ENCODE results near the gene XKR3. TPM values are rescaled to one million over a fixed set of nuclear protein-coding genes. Genes with fewer than 3 reads are reported as not detected.

XKR3 gene
- total RNA-seq, 1 donor: not detected

GRCh38 chr22:16793831-16794230 lies 31.4 kb downstream of the XKR3 start:
- DNase-seq (ENCODE audit: low read depth): no peak
- no peak overlapping the region for H3K4me3 ChIP-seq (ENCODE audit: low read depth, low read length)
- no peak for TF ChIP-seq CTCF (IDR thresholded peaks at IDR 0.05; ENCODE audit: insufficient read depth, low read depth, low read length)

GRCh38 chr22:16789860-16790493 lies 35.2 kb downstream of the XKR3 start:
- H3K4me3 ChIP-seq (ENCODE audit: low read depth, low read length): no peak overlapping the region
- no peak for DNase-seq (ENCODE audit: low read depth)
- TF ChIP-seq CTCF (IDR thresholded peaks at IDR 0.05; ENCODE audit: insufficient read depth, low read depth, low read length): no peak

- H3K4me3 ChIP-seq (ENCODE audit: low read depth, low read length): no peak overlapping the region
- TF ChIP-seq CTCF (IDR thresholded peaks at IDR 0.05; ENCODE audit: insufficient read depth, low read depth, low read length): no peak
- DNase-seq (ENCODE audit: low read depth): no peak
These were observed 41.3 kb downstream of the XKR3 start for GRCh38 chr22:16783930-16784354.

- TF ChIP-seq CTCF (IDR thresholded peaks at IDR 0.05; ENCODE audit: insufficient read depth, low read depth, low read length): no peak
- no peak for DNase-seq (ENCODE audit: low read depth)
- H3K4me3 ChIP-seq (ENCODE audit: low read depth, low read length): no peak overlapping the region
These were observed 41.8 kb downstream of the XKR3 start for GRCh38 chr22:16783453-16783852.

- no peak for DNase-seq (ENCODE audit: low read depth)
- no peak overlapping the region for H3K4me3 ChIP-seq (ENCODE audit: low read depth, low read length)
- no peak for TF ChIP-seq CTCF (IDR thresholded peaks at IDR 0.05; ENCODE audit: insufficient read depth, low read depth, low read length)
These were observed 43.4 kb downstream of the XKR3 start for GRCh38 chr22:16781764-16782329.

- DNase-seq (ENCODE audit: low read depth): no peak
- no peak overlapping the region for H3K4me3 ChIP-seq (ENCODE audit: low read depth, low read length)
- TF ChIP-seq CTCF (IDR thresholded peaks at IDR 0.05; ENCODE audit: insufficient read depth, low read depth, low read length): no peak
These were observed 44.0 kb downstream of the XKR3 start for GRCh38 chr22:16781074-16781763.
